HEK293T (cell line): ENCODE data around the gene PCBP3.

Experiments
- CTCF ChIA-PET: fragments of 350-600 bp; formaldehyde crosslinking; extraction: SDS; loops from one replicate; lab custom pipeline; 2021; ENCODE audit warnings: antibody characterized with exemption, inconsistent platforms; lab: Yijun Ruan, JAX
- POLR2A ChIA-PET: fragments of 350-600 bp; formaldehyde crosslinking; extraction: SDS; loops from one replicate; lab custom pipeline; 2020; ENCODE audit warnings: antibody characterized with exemption, inconsistent platforms; lab: Yijun Ruan, JAX
- DNase-seq: peaks from one replicate; pipeline ENCODE4 v3.0.0; 2012; ENCODE audit warnings: mixed read lengths; ENCODE audit errors: extremely low spot score
- ARNT ChIP-seq: fragments of 450-650 bp; IDR thresholded peaks from 2 replicates; pipeline ENCODE4 v1.6.1; 2017; ENCODE audit warnings: mild to moderate bottlenecking
- BHLHE40 ChIP-seq: fragments of 450-650 bp; IDR thresholded peaks from 2 replicates; pipeline ENCODE4 v1.6.1; 2016; ENCODE audit warnings: mild to moderate bottlenecking, moderate library complexity, borderline replicate concordance
- CTBP1 ChIP-seq: fragments of 450-650 bp; IDR thresholded peaks from 2 replicates; pipeline ENCODE4 v1.6.1; 2016; ENCODE audit warnings: borderline replicate concordance
- ELF4 ChIP-seq: fragments of 450-650 bp; IDR thresholded peaks from 2 replicates; pipeline ENCODE4 v1.6.1; 2017; ENCODE audit warnings: antibody characterized with exemption
- FOXA1 ChIP-seq: fragments of 450-650 bp; IDR thresholded peaks from 2 replicates; pipeline ENCODE4 v1.6.1; 2016; ENCODE audit warnings: mild to moderate bottlenecking
- FOXK2 ChIP-seq: fragments of 450-650 bp; IDR thresholded peaks from 2 replicates; pipeline ENCODE4 v1.6.1; 2016; ENCODE audit warnings: mild to moderate bottlenecking
- FOXM1 ChIP-seq: fragments of 450-650 bp; IDR thresholded peaks from 2 replicates; pipeline ENCODE4 v1.6.1; 2017; ENCODE audit warnings: mild to moderate bottlenecking, borderline replicate concordance
- HDGF ChIP-seq: fragments of 450-650 bp; IDR thresholded peaks from 2 replicates; pipeline ENCODE4 v1.6.1; 2017; ENCODE audit warnings: antibody characterized with exemption, borderline replicate concordance
- L3MBTL2 ChIP-seq: fragments of 450-650 bp; conservative IDR thresholded peaks from 2 replicates; pipeline ENCODE4 v1.6.1; 2016; ENCODE audit warnings: mild to moderate bottlenecking
- LEF1 ChIP-seq: fragments of 450-650 bp; IDR thresholded peaks from 2 replicates; pipeline ENCODE4 v1.6.1; 2017; ENCODE audit warnings: mild to moderate bottlenecking, borderline replicate concordance
- NFRKB ChIP-seq: fragments of 450-650 bp; IDR thresholded peaks from 2 replicates; pipeline ENCODE4 v1.6.1; 2016; ENCODE audit warnings: mild to moderate bottlenecking, moderate library complexity
- SP1 ChIP-seq: fragments of 450-650 bp; IDR thresholded peaks from 2 replicates; pipeline ENCODE4 v1.6.1; 2017
- SUZ12 ChIP-seq: fragments of 450-650 bp; IDR thresholded peaks from 2 replicates; pipeline ENCODE4 v1.6.1; 2016; ENCODE audit warnings: mild to moderate bottlenecking
- TARDBP ChIP-seq: fragments of 450-650 bp; IDR thresholded peaks from 2 replicates; pipeline ENCODE4 v1.6.1; 2016
- ZNF384 ChIP-seq: fragments of 450-650 bp; IDR thresholded peaks from 2 replicates; pipeline ENCODE4 v1.6.1; 2016
- TF ChIP-seq, protein P1 (sequence below): fragments of 450-650 bp; IDR thresholded peaks from 2 replicates; pipeline ENCODE4 v1.6.1; 2016

The PCBP3 gene

DNA sequence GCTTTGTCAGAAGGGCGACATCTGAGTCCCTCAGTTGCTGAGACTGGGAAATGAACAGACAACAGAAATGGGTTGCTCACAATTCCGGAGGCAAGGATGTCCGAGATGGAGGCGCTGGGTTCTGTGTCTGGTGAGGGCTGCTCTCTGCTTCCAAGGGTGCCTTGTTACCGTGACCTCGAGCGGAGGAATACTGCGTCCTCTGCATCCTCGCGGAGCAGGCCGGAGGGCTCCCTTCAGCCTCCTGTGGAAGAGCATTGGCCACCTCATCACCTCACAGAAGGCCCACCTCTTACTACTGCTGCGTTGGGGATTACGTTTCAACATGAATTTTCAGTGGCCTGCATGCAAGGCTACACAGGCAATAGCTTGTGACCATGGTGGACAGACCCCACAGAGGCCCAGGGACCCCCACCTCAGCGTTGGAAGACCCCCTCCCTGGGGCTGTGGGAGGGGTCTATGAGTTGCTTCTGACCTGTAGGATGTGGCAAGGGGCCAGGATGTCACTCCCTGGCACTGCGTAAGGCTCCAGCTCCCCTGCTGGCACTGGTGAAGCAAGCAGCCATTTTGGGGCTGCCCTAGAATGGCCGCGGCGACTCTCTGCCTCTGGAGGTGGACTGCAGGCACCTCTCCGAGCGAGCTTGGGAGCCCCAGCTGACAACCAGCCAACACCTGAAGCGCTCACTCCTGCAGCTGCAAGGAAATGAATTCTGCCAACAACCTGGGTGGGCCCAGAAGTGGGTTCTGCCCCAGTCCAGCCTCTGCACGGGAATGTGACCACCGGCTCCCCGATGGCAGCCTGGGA, 301.7 kb downstream of the PCBP3 start:
- CTCF ChIA-PET, result no interaction called here
- POLR2A ChIA-PET, result no interaction called here

DNA sequence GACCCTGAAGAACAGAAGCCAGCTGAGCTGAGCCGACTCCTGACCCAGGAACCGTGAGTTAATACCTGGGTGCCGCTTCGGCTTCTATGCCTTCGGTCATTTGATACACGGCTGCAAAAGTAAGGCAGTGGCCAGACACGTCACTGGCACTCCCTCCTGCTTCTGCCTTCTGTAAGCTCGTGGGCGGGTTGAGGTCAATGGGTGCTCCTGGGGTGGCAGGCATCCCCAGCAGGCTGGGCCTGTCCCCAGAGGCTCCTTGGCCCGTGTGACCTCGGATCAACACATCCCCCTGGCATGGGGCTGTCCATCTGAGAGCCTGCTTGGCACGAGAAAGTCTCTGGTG, 302.3 kb downstream of the PCBP3 start:
- no peak for DNase-seq
- TF ChIP-seq FOXK2 (no peak), L3MBTL2 (no peak), BHLHE40 (no peak)
- CTCF ChIA-PET, result interaction anchor here (0.6 kb wide), 1 partner anchor 9 kb away, joined by 3 read pairs; no protein-coding TSS in a partner anchor
- POLR2A ChIA-PET, result no interaction called here

More for the DNA sequence above, 301.7 kb downstream of the PCBP3 start:
- TF ChIP-seq TARDBP (no peak), ZNF384 (no peak), FOXM1 (no peak), SUZ12 (no peak), L3MBTL2 (no peak), CTBP1 (no peak), ARNT (no peak), BHLHE40 (no peak), ELF4 (no peak), FOXA1 (no peak), LEF1 (no peak), NFRKB (no peak), HDGF (no peak), SP1 (no peak), FOXK2 (no peak)
- TF ChIP-seq, protein P1, sequence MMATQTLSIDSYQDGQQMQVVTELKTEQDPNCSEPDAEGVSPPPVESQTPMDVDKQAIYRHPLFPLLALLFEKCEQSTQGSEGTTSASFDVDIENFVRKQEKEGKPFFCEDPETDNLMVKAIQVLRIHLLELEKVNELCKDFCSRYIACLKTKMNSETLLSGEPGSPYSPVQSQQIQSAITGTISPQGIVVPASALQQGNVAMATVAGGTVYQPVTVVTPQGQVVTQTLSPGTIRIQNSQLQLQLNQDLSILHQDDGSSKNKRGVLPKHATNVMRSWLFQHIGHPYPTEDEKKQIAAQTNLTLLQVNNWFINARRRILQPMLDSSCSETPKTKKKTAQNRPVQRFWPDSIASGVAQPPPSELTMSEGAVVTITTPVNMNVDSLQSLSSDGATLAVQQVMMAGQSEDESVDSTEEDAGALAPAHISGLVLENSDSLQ, result no peak
- DNase-seq, result no peak

DNA sequence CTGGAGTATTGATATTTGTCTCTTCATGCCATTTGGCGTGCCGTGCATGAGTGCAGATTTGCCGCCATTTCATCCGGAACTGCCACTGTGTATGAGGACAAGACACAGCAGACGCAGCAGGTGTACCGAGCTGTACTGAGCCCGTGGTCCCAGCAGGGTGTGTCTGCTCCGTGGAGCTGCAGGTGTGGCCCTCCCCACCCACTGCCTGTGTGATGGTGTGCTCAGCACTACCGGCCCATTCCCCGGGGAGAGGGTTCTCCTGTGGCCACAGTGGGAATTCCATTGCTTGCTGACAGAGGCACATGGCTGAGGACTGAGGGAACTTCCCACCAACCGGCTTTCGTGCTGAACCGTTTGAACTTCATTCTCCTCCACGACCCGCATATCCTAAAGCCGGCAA, 303.8 kb downstream of the PCBP3 start:
- TF ChIP-seq TARDBP, result no peak
- TF ChIP-seq FOXM1, result no peak
- TF ChIP-seq BHLHE40, result no peak
- no peak for TF ChIP-seq ARNT
- TF ChIP-seq HDGF, result no peak
- TF ChIP-seq LEF1, result no peak
- no peak for TF ChIP-seq FOXK2
- TF ChIP-seq, protein P1, result no peak
- TF ChIP-seq ZNF384, result no peak
- no peak for TF ChIP-seq FOXA1
- TF ChIP-seq SUZ12, result no peak
- TF ChIP-seq SP1, result no peak
- no peak for TF ChIP-seq ELF4
- TF ChIP-seq L3MBTL2, result no peak

DNA sequence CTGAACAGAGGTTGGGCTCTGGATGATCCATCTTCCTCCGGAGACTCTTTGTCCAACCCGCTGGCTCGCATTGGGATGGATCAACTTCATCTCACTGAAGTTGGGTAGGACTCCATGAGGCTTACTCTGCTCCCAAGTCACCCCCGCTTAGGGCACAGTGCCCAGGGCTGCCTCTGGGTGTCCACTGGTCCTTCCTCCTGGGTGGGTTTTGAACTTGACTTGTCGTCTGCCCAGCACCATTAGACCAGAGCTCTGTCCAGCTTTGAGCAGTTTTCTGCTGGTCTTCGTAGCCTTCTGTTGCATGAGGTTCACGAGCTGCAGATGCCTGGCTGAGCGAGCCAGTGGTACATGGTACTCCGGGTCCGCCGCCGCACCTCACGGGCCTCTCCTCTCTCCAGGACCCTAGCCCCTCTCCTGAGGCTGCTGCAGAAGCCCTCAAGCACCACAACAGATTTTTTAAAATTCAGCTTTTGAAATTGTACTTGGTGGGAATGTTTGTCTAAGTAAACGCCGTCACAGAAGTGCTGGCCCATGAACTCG, 304.3 kb downstream of the PCBP3 start:
- POLR2A ChIA-PET, result no interaction called here
- TF ChIP-seq FOXK2, result no peak
- no peak for TF ChIP-seq LEF1
- no peak for TF ChIP-seq NFRKB
- TF ChIP-seq, protein P1, result no peak
- TF ChIP-seq L3MBTL2, result no peak
- no peak for TF ChIP-seq ARNT
- TF ChIP-seq SUZ12, result no peak
- no peak for TF ChIP-seq FOXM1
- TF ChIP-seq ELF4, result no peak
- no peak for TF ChIP-seq TARDBP
- no peak for TF ChIP-seq ZNF384
- DNase-seq, result no peak
- CTCF ChIA-PET, result no interaction called here

More for the DNA sequence above, 303.8 kb downstream of the PCBP3 start:
- ChIA-PET CTCF (no interaction called here), POLR2A (no interaction called here)
- no peak for DNase-seq

DNA sequence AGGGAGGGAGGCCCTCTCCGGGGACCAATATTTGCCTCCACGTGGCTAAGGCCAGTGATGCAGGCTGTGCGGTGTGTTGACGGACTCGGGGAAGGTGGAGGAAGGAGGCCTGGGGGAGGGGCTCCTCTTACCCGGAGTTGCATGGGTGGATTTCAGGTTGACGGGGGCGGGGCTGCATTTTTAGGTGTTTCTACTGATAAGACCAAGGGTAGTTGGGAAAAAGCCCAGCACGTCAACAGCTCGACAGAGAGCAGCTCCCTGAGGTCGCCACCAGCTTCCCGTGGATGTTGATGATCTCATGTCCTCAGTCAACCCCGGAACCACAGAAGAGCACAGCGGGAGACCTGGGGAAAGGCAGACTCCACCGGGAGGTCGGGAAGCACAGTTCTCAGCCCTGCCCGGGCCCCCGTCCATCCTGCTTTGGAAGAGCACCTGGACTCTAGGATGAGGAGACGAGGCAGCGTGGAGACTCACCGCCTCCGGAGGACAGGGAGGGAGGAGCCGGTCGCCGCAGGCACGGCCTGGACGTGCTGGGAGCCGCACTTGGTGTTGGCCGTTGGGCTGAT, 305.1 kb downstream of the PCBP3 start:
- TF ChIP-seq SUZ12, result no peak
- TF ChIP-seq L3MBTL2, result peak; percentile 88
- no peak for DNase-seq
- POLR2A ChIA-PET, result no interaction called here
- CTCF ChIA-PET, result no interaction called here

DNA sequence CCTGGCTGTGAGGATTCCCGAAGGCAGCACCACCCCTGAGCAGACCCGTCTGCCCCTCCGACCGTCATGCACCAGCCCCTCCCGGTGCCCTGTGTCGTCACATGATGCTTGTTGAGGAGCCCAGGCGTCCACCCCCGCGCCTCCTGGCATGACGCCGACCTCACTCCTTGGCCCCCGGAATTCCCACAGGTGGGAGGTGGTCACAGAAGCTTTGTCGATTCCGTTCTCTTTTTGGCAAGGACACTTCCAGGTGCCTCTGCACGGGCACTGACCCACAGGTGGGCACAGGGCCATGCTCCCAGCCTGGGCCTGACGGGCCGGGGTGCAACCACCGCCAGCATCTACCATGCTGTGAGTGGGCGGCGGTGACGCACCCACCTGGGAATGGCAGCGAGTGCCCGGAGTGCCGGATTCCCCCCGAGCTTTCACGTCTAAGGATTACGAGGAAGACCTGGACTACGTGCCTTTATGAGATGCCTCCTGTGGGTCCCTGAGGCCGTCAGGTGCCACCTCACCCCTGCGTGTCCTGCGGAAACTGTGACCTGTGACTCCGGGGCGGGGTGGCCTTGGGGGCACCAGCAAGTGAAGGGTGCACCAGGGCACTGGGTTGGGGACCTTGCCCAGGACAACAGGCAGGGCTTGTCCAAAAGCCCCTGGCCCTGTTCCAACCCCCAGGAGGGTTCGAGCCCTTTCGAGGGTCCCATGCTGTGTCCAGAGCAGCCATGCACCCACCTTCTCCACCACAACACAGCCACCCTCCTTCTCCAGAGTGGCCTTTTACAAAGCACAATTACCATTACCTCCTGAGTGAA, 306.6 kb downstream of the PCBP3 start:
- TF ChIP-seq NFRKB (no peak), TARDBP (no peak), FOXA1 (no peak), SUZ12 (no peak), CTBP1 (no peak), SP1 (no peak), FOXM1 (no peak), BHLHE40 (no peak), L3MBTL2 (no peak)
- TF ChIP-seq, protein P1, result no peak
- DNase-seq, result no peak
- POLR2A ChIA-PET, result no interaction called here
- CTCF ChIA-PET, result no interaction called here
